ENCODE measurements around the gene GPRC5C. TPM values are rescaled to one million over a fixed set of nuclear protein-coding genes. Genes with fewer than 3 reads are reported as not detected.

GPRC5C gene
- total and polyA plus RNA-seq, 2 of the 13 experiments (the other 11 are each of a cell fraction or from before 2014, with no cell fraction given): 85.6 to 300 TPM

DNA sequence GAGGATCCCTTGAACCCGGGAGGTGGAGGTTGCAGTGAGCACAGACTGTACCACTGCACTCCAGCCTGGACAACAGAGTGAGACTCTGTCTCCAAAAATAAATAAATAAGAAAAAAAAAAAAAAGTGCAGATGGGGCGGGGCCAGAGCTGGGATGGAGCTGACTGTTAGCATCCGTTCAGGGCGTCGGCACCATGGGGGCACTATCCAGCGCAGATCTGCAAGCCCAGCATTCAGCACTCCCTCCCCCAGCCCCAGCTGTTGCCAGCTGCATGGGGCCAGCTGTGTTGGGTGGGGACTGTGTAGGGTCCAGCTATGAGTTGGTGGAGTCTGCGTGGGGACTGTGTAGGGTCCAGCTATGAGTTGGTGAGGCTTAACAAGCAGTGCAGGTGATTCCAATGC, 13.3 kb downstream of the GPRC5C start:
- ATAC-seq: no peak
- WGBS (ENCODE audit: low lambda C conversion rate): 98% methylated on average over 7 of the region's 7 CpGs
- intact Hi-C loops (cut with micrococcal nuclease; ENCODE audit: unreplicated experiment) (no loop called here), in situ Hi-C loops (cut with HindIII; ENCODE audit: extremely low pct_ligation_motif_present, low pct_unique_long_range_greater_than_20kb) (loop anchor here (25.0 kb wide), 2 partner anchors 658 to 1158 kb away; no protein-coding TSS in a partner anchor)
- no peak overlapping the region for H3K9ac ChIP-seq (ENCODE audit: insufficient read depth, low read depth, low read length)
- FAIRE-seq: no peak
- no peaks in the 10 kb centered on the region for H3K9me3 ChIP-seq (ENCODE audit: low read length)
- POLR2A ChIA-PET: interaction anchor here (1.0 to 5.6 kb wide), 6 partner anchors 8 to 28 kb away, joined by 5 to 126 read pairs (median 26); no protein-coding TSS in a partner anchor
- no peak overlapping the region for H3K4me3 ChIP-seq (replicated peaks in 1 of 3; ENCODE audit: insufficient read depth in 1 of 3, low read depth in 2 of 3, low read length in 3 of 3)
- TF ChIP-seq TARDBP (CRISPR knock-in tag; IDR thresholded peaks at IDR 0.05): no peak
- no peak for TF ChIP-seq CENPT (CRISPR knock-in tag; IDR thresholded peaks at IDR 0.05; ENCODE audit: low read depth)
- 0 out of 4 replicates have a peak, but pooled peaks of 1 of the 2 experiments have one; percentile 13 for TF ChIP-seq POLR2A (IDR thresholded peaks at IDR 0.05; ENCODE audit: insufficient read depth in 1 of 2, low read depth in 2 of 2, low read length in 2 of 2)
- 0 out of 2 replicates have a peak, but pooled peaks have one; percentile 36 for TF ChIP-seq ZNF224 (CRISPR knock-in tag; IDR thresholded peaks at IDR 0.05)
- TF ChIP-seq, protein P1, sequence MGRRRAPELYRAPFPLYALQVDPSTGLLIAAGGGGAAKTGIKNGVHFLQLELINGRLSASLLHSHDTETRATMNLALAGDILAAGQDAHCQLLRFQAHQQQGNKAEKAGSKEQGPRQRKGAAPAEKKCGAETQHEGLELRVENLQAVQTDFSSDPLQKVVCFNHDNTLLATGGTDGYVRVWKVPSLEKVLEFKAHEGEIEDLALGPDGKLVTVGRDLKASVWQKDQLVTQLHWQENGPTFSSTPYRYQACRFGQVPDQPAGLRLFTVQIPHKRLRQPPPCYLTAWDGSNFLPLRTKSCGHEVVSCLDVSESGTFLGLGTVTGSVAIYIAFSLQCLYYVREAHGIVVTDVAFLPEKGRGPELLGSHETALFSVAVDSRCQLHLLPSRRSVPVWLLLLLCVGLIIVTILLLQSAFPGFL (CRISPR knock-in tag; IDR thresholded peaks at IDR 0.05): no peak
- no peak for TF ChIP-seq ZBTB21 (CRISPR knock-in tag; IDR thresholded peaks at IDR 0.05)
- no peaks in the 10 kb centered on the region for H3K27me3 ChIP-seq (ENCODE audit: control insufficient read depth in 1 of 2, insufficient read depth in 2 of 2, low read length in 2 of 2)
- H3K4me2 ChIP-seq (ENCODE audit: low read depth, low read length): no peak overlapping the region
- peaks cover 37% of the 10 kb centered on the region for H3K4me1 ChIP-seq (ENCODE audit: insufficient read depth, low read length)
- peaks cover 5% of the 10 kb centered on the region; the same call in 1 of the 2 replicates for H4K20me1 ChIP-seq (ENCODE audit: insufficient read depth, low read length)
- no TSS peak for BruUV-seq (replicated peaks)
- H3K27ac ChIP-seq (ENCODE audit: extremely low read length, insufficient read depth, low read length): no peak overlapping the region
- peaks cover 4% of the 10 kb centered on the region for H3K79me2 ChIP-seq (ENCODE audit: insufficient read depth, low read length)
- H2AFZ ChIP-seq (ENCODE audit: low read length): no peak overlapping the region
- CTCF ChIA-PET (ENCODE audit: low intra/inter-chr PET ratio, low total read pairs): no interaction called here
- no peak for DNase-seq (ENCODE audit: low spot score)
- H3K36me3 ChIP-seq (replicated peaks in 1 of 2; ENCODE audit: control insufficient read depth in 1 of 2, insufficient read depth in 2 of 2, low read length in 2 of 2): peaks cover 30 to 54% of the 10 kb centered on the region in 2 experiments

Data from HepG2 (cell line).